Stimulated activated CD8-positive, alpha-beta memory T cell treated with anti-CD3 and anti-CD28 coated beads, Interleukin-7, amount 100 ng/mL, for 24 hours (primary cell): Measurements from ENCODE around the gene AK1.
"Not testable (repeated sequence)": the region's sequence is repeated elsewhere in the genome, so short reads cannot be mapped to it uniquely, and the experiment has no call there.

Experiments used
- DNase-seq: peaks from one replicate; pipeline ENCODE4 v3.0.0-alpha.2; 2020; ENCODE audit warnings: low read depth

Gene AK1

DNA sequence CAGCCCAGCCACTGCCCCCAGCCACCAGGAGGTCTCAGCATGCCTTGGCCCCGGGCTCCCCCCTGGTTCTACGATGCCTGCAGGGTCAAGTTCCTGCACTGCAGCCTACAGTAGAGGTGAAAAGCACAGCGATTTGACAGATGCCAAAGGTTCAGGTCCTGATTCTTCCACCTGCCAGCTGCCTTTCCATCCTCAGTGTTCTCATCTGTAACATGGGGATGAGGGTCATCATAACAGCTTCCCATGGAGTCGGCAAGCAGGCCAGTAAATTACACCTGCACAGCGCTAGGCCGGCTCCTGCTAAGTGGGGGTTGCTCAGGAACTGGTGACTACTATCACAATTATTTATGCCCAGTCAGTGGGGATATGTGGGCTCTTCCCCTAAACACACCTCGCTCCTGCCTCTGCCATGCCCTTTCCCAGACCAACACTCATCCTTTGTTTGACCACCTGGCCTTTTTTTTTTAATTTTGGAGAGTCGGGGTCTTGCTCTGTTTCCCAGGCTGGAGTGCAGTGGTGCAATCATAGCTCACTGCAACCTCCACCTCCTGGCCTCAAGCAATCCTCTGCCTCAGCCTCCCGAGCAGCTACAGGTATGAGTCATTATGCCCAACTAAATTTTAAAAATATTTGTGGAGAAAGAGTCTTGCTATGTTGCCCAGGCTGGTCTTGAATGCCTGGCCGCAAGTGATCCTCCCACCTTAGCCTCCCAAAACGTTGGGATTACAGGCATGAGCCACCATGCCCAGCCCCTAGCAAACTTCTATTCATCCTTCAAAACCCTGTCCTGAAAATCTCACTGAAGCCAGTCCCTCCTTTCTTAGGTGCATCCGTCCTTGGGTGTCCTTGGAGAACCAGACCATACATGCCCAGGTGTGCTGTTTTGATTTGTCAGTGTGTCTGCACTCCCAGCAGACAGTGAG, 29.4 kb downstream of the AK1 start:
- DNase-seq = no peak

DNA sequence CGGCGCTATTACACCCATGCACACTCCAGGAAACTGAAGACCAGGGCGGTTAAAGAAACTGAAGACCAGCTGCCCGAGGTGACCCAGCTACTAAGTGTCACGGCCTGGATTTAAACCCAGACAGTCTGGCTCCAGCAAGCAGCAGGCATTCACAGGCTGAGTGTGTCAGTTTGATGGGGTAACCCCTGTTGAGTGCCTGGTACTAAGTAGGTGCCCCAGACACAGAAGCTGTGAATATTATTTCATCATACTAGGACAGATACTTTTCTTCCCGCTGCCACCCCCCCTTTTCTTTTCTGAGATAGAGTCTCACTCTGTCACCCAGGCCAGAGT, 30.3 kb downstream of the AK1 start:
- no peak for DNase-seq

DNA sequence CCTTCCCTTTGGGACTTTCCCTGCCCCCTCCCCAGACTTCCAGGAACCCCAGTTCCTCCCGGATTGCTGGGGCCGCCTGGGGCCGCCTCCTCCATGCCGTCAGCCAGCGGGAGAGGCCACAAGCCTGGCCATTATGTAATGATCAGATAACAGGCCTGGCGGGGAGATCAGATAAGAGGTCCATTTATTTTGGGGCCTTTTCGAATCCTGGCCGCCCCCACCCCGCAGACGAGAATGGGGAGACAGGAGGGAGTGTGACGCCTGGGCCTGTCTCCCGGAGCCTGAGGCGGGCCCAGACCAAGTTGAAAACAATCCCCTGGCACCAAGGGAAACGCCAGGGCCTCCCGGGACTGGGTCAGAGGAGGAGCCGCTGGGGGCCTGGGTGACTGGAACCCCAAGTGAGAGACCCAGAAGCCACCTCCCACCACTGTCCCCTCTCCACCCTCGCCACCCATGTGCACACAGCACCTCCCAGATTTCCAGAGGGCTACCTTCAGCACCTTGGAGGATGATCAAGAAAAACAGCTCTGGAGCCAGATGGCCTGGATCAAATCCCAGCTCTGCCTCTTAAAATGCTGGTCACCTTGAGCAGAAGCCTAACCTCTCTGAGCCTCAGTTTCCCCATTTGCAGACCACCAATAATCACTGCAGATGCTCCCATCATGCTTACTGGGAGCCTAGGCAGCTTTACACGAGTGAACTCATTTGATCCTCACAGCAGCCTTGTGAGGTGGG, 30.9 kb downstream of the AK1 start:
- no peak for DNase-seq

GRCh38 chr9:127845619-127846018, 31.9 kb downstream of the AK1 start:
- not testable (repeated sequence) for DNase-seq

DNA sequence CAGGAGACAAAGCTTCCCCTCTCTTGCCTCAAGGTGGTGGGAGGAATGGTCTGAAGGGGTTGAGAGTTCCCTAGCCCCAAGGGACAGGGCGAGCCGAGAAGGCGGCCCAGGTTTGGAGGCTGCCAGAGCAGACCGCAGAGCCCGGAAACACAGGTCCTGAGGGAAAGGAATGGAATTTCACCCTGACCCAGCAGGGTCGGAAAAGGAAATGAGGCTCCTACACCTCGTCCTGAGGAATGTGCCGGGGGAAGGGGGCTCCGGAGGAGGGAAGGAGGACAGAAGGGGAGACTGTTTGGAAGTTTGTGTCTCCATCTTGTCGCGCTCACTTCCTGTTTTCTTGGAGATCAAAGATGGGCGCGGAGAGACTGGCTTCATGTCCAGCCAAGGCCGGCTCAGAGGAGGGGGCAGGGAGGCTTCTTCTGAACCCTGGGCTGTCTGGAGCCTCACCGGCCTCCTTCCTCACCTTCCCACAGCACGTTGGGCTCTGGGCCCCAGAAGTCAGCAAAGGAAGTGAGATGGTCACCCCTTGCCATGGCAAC, 32.6 kb downstream of the AK1 start:
- no peak for DNase-seq

GRCh38 chr9:127841087-127841835, 36.2 kb downstream of the AK1 start:
- DNase-seq = no peak

DNA sequence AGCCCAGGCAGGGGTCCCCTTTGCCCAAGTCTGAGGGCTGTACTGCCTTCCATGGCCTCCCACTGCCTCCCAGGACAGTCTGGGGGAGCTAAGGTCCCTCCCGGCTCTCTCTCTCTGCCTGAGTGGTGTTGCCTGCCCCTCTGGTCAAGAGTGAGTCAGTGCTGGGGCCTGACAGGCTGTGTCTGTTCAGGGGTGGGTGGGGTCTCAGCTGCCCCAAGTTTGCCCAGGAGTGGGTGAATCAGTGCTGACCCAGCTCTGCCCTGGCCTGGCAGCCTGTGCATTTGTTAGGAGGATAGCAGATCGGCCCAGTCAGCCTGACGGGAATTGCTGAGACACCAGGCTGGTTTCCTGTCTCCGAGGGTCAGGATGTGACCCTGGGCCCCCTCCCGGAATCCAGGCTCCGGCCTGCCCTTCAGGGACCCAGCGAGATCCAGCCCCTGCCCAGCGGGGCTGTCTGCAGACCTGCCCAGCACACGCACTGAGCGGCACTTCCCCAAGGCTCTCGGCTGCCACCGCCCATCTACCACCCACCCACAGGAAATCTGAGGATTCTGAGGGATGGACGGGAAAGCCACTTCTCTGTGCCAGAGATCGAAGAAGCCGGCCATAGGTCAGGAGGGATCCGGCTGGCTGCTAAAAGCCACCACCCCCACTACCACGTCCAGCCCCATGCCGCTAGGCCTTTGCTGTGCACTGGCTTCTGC, 38.9 kb downstream of the AK1 start:
- no peak for DNase-seq

GRCh38 chr9:127837346-127837745, 40.1 kb downstream of the AK1 start:
- DNase-seq = no peak

DNA sequence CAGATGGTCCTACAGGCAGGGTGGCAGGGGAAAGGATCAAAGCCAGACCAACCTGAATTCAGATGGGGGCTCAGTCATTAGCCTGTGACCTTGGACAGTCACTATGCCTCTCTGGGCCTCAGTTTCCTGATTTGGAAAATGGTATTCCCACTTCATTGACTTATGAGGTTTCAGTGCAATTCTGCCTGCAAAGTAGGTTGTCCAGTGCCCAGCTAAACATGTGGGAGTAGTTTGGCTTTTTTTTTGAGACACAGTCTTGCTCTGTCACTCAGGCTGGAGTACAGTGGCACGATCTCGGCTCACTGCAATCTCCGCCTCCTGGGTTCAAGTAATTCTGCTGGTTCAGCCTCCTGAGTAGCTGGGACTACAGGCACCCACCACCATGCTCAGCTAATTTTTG, 40.9 kb downstream of the AK1 start:
- DNase-seq = not testable (repeated sequence)

- DNase-seq = no peak
Measured at GRCh38 chr9:127835991-127836516, 41.4 kb downstream of the AK1 start.

- DNase-seq = no peak
Measured at GRCh38 chr9:127833555-127833954, 43.9 kb downstream of the AK1 start.

GRCh38 chr9:127832248-127832647, 45.2 kb downstream of the AK1 start:
- no peak for DNase-seq

GRCh38 chr9:127829205-127829906, 48.1 kb downstream of the AK1 start:
- no peak for DNase-seq

GRCh38 chr9:127828262-127829031, 49.0 kb downstream of the AK1 start:
- no peak for DNase-seq

- DNase-seq = no peak
Measured at GRCh38 chr9:127826253-127826913, 51.1 kb downstream of the AK1 start.

DNA sequence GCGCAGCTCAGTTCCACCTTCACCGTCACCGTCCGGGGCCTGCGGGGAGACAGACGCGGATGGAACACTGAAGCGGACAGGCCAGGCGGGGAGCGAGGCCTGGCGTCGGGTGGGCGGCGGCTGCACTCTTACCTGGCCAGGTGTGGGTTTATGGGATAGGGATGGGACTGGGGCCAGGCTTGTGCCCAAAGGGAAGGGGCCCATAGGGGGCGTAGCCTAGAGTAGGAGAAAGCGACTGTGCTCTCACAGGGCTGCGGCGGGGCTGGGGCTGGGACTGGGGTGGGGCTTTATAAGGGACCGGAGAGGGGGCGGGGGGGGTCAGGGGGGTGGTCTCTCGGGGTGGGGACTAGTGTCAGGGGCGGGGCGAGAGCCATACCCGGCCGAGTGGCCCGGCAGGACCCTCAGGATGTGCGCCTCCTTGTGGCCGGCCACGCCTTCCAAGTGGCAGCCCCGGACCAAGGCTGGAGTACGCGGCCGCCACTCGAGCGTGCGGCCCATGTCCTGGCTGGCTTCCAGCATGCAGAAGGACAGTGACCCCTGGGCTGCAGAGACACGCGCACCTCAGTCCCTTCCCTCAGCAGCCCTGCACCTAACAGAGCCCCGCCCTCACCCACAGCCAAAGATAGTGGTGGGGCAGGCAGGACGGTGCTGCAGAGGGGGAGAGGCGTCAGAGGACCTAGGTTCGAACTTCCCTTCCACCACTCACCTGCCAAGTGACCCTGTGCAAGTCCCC, 52.0 kb downstream of the AK1 start:
- no peak for DNase-seq

GRCh38 chr9:127822108-127822507, 55.4 kb downstream of the AK1 start:
- no peak for DNase-seq

DNA sequence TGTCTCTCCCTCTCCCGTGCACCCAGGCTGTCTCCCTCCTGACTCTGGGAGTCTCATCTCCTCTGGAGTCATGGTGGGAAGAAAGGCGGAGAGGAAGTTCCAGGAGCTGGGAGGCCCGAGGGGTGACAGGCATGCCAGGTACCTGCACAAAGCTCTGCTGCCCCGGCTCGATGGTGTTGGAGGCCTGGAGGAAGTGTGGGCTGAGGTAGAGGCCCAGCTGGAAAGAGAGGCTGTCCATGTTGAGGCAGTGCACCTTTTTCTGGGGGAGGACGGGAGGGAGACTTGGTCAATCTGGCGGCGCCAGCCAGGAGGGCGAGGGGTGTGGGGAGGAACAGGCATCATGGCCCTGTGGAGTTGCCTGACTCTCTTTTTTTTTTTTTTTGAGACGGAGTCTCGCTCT, 58.9 kb downstream of the AK1 start:
- DNase-seq = no peak

- no peak for DNase-seq
Measured at GRCh38 chr9:127817881-127818434, 59.5 kb downstream of the AK1 start.
